ENCODE results near the gene FUCA1. TPM values are rescaled to one million over a fixed set of nuclear protein-coding genes. Genes with fewer than 3 reads are reported as not detected.
A peak's percentile ranks its signal among the peaks of the same experiment; 100 is the strongest.

The FUCA1 gene
- total RNA-seq, 1 experiment from 2014 or later, result 14.3 TPM

DNA sequence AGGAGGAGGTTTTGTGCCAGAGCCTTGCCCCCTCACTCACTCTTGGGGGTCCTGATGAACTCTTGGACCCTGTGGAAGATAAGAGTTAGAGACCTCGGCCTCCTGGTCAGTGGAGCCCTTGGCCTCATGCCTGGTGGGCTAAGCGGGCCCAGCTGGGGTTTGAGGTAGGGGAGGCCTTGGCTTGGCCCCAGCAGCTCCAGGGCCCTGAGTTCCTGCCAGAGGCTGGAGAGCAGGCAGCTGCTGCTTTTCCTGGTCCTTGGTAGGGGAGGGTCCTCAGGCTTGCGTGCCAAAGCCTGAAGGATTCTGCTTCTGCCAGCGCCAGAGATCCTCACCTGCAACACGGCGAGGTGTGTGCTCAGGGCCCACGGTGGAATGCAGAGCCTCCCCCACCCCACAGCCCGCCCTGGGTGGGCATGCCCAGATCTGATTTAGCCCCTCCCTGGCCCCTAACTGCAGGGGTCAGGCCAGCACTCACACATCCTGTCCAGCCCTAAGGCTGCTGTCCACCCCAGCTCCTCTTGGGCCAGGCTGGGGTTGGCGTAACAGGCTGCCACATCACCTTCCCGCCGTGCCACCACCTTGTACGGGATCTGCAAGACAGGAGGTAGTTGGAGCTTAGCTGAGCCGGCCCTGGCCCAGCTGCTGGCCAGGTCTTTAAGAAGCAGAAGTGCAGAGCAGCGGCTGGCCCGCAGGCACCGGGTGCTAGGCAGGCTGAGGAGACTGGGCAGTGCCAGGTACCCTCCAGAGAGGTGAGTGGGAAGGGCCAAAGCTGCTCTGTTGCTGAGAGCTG is 72.2 kb downstream of the FUCA1 start:
- H3K4me1 ChIP-seq (ENCODE audit: control insufficient read depth, insufficient read depth, low read length), result peaks cover 48% of the 10 kb centered on the region
- BruUV-seq (replicated peaks), result TSS peak; percentile 18
- H3K27ac ChIP-seq (ENCODE audit: low read length), result peak overlapping the region; percentile 68; the same call in 1 of the 2 replicates
- no peak for DNase-seq (ENCODE audit: low read depth, low spot score)
- POLR2A ChIA-PET, result interaction anchor here (1.6 kb wide), 1 partner anchor 18 kb away, joined by 4 read pairs; the partner anchor contains the start of gene PITHD1
- intact Hi-C loops (cut with micrococcal nuclease; ENCODE audit: unreplicated experiment) (no loop called here), in situ Hi-C loops (cut with HindIII; ENCODE audit: low pct_unique_long_range_greater_than_20kb, low sequenced_read_pairs) (no loop called here)
- H3K4me3 ChIP-seq (ENCODE audit: low read depth in 2 of 2, low read length in 2 of 2), result no peak overlapping the region
- no peaks in the 10 kb centered on the region for H3K27me3 ChIP-seq (ENCODE audit: control insufficient read depth, insufficient read depth, low read length)
- CTCF ChIA-PET, result interaction anchor here (1.0 to 1.3 kb wide), 3 partner anchors 18 to 121 kb away, joined by 3 to 6 read pairs (median 5); partner anchors contain the start of gene PITHD1
- H3K9me3 ChIP-seq (ENCODE audit: control insufficient read depth, insufficient read depth, low read depth, low read length), result no peaks in the 10 kb centered on the region
- no peak for ATAC-seq
- peaks cover 11% of the 10 kb centered on the region; the same call in 1 of the 2 replicates for H3K36me3 ChIP-seq (ENCODE audit: control insufficient read depth, insufficient read depth, low read length)
- no peak for TF ChIP-seq CTCF (IDR thresholded peaks at IDR 0.05)
- TF ChIP-seq REST (IDR thresholded peaks at IDR 0.05; ENCODE audit: insufficient read depth in 1 of 2, low read depth in 2 of 2, low read length in 1 of 2), result 0 out of 4 replicates have a peak, but pooled peaks of 1 of the 2 experiments have one; percentile 35

Other genes starting within 250 kb of the FUCA1 start
- gene RPL11, start 176.5 kb downstream of the FUCA1 start, total RNA-seq (2021; ENCODE audit: unreplicated experiment), result 865 TPM
- gene ELOA, start 124.8 kb downstream of the FUCA1 start, total RNA-seq (2021; ENCODE audit: unreplicated experiment), result 58.5 TPM
- 48.9 TPM for gene PITHD1, start 89.9 kb downstream of the FUCA1 start, total RNA-seq (2021; ENCODE audit: unreplicated experiment)
- 82.9 TPM for gene LYPLA2, start 77.1 kb downstream of the FUCA1 start, total RNA-seq (2021; ENCODE audit: unreplicated experiment)
- 114 TPM for gene GALE, start 67.5 kb downstream of the FUCA1 start, total RNA-seq (2021; ENCODE audit: unreplicated experiment)
- gene HMGCL, start 42.9 kb downstream of the FUCA1 start, total RNA-seq (2021; ENCODE audit: unreplicated experiment), result 30.8 TPM
- not detected for gene CNR2, start 45.1 kb upstream of the FUCA1 start, total RNA-seq (2021; ENCODE audit: unreplicated experiment)
- 97.4 TPM for gene PNRC2, start 91.5 kb upstream of the FUCA1 start, total RNA-seq (2021; ENCODE audit: unreplicated experiment)
- gene SRSF10, start 112.0 kb upstream of the FUCA1 start, total RNA-seq (2021; ENCODE audit: unreplicated experiment), result 137 TPM
- gene MYOM3, start 243.8 kb upstream of the FUCA1 start, total RNA-seq (2021; ENCODE audit: unreplicated experiment), result 0.05 TPM